ENCODE measurements around the gene COQ2. TPM values are rescaled to one million over a fixed set of nuclear protein-coding genes. Genes with fewer than 3 reads are reported as not detected.
"Not testable (repeated sequence)": the region's sequence is repeated elsewhere in the genome, so short reads cannot be mapped to it uniquely, and the experiment has no call there.

Gene COQ2
- total RNA-seq, 1 donor from 2014 or later: 13.1 TPM

DNA sequence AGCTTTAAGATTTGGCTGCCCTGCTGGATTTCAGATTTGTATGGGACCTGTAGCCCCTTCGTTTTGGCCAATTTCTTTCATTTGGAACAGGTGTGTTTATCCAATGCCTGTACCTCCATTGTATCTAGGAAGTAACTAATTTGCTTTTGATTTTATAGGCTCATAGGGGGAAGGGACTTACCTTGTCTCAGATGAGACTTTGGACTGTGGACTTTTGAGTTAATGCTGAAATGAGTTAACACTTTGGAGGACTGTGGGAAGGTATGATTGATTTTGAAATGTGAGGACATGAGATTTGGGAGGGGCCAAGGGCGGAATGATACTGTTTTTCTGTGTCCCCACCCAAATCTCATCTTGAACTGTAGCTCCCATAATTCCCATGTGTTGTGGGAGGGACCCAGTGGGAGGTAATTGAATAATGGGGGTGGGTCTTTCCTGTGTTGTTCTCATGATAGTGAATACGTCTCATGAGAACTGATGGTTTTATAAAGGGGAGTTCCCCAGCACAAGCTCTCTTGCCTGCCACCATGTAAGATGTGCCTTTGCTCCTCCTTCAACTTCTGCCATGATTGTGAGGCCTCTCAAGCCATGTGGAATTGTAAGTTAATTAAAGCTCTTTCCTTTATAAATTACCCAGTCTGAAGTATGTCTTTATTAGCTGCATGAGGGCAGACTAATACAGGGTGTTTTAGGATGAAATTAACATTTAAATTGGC lies 5.6 kb upstream of the COQ2 start:
- intact Hi-C loops (cut with DNase I); DNase-seq (ENCODE audit: low spot score): not testable (repeated sequence)

DNA sequence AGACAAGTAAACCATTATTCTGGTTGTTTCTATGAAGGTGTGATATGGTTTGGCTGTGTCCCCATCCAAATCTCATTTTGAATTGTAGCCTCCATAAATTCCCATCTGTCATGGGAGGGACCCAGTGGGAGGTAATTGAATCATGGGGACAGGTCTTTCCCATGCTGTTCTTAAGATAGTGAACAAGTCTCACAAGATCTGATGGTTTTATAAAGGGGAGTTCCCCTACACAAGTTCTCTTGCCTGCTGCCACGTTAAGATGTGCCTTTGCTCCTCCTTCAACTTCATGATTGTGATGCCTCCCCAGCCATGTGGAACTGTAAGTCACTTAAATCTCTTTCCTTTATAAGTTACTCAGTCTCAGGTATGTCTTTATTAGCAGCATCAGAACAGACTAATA lies 3.8 kb upstream of the COQ2 start:
- intact Hi-C loops (cut with DNase I): loop anchor here (10.0 kb wide), 2 partner anchors 196 to 394 kb away; partner anchors contain the start of genes ABRAXAS1 and SEC31A
- DNase-seq (ENCODE audit: low spot score): not testable (repeated sequence)

DNA sequence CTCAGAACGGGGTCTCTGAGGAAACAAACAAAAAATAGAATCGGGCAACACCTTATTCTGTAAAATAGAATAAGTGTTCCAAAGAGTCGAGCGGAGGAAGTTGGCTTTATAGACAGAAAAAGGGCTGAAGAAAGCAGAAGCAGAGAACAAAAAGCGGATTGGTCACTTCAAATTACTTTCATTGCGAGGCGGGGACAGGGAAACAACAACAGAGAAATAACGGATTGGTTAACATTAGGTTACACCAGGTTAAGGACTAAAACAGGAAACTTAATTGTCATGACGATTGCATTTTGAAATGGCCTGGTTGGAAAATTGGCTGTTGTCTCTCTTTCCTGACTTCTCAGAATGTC lies 433 bp upstream of the COQ2 start:
- DNase-seq (ENCODE audit: low spot score): no peak
- intact Hi-C loops (cut with DNase I): loop anchor here (10.0 kb wide), 2 partner anchors 200 to 390 kb away; partner anchors contain the start of genes ABRAXAS1 and SEC31A

DNA sequence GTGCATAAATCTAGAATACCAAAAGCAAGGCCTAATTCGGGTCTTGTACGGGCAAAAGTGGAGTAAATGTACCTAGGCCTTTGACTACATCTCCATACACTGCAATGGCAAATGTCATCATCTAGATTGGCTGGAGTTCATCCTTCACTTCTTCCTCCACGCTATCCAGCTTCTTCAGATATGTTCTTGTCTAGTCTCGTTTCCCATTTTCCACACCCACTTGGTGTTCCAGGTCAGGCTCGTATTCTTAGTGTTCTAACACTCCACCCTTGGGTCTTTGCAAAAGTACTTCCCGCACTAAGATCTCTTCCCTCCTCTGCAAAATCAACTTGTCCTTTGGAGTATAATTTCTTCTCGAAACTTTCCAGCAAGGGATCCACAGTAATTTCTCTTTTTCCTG lies 1.4 kb downstream of the COQ2 start:
- intact Hi-C loops (cut with DNase I): loop anchor here (5.0 to 10.0 kb wide), 3 partner anchors 174 to 388 kb away; partner anchors contain the start of genes ABRAXAS1, HELQ, MRPS18C and SEC31A
- DNase-seq (ENCODE audit: low spot score): no peak

DNA sequence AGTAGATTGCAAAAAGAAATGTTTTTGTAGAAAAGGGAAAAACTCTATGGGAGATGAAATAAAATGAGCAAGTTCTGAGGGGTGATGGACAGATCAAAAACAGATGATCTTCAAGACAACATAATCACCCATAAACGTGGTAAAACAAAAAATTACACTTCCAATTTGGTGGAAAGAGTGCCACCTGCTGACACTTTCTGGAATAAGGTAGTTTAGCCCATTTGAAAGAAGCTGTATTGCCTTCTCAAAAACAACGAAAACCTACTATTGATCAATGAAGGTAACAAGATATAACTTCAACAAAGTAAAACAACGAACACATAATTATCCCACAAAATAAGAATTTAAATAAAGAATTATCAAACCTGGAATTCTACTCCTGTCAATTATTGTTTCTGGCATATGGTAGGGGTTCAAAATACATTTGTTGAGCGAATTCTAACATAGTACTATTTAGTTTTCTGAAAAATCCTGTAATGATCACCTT lies 2.5 kb downstream of the COQ2 start:
- DNase-seq (ENCODE audit: low spot score): no peak
- intact Hi-C loops (cut with DNase I): loop anchor here (5.0 to 10.0 kb wide), 3 partner anchors 175 to 387 kb away; partner anchors contain the start of genes ABRAXAS1, HELQ, MRPS18C and SEC31A

DNA sequence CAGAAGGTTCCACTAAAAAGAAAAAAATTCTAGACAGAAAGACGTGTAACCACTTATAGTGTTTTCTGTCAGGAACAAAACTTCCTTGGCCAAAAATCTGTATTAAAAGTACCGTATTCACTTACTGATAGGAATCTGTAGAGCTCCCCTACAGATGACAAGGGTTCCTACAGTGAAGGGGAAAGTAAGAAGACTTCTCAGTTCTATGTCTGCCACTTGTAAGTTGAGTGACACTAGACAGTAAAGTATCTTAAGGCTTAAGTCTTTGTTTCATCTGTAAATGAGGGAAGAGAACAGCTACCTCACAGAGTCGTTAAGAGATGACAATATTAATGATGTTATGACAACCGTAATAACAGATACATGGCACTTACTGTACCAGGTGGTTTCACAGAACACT lies 3.3 kb downstream of the COQ2 start:
- intact Hi-C loops (cut with DNase I): loop anchor here (5.0 to 10.0 kb wide), 3 partner anchors 176 to 387 kb away; partner anchors contain the start of genes ABRAXAS1, HELQ, MRPS18C and SEC31A
- no peak for DNase-seq (ENCODE audit: low spot score)

DNA sequence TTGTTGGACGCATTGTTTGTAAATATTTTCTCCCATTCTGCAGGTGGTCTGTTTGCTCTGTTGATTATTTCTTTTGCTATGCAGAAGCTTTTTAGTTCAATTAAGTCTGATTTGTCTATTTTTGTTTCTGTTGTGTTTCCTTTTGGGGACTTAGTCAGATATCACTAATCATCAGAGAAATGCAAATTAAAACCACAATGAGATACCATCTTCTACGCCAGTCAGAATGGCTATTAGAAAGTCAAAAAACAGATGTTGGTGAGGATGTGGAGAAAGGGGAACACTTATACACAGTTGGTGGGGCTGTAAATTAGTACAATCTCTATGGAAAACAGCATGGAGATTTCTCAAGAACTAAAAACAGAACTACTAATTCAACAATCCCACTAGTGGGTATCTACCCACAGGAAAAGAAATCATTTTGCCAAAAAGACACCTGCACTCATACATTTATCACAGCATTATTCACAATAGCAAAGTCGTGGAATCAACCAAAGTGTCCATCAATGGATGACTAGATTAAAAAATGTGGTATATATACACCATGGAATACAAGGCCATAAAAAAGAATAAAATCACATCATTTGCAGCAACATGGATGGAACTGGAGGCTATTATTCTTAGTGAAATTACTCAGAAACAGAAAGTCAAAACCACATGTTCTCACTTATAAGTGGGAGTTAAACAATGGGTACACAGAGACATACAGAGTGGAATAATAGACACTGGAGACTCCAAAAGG lies 8.1 kb downstream of the COQ2 start:
- DNase-seq (ENCODE audit: low spot score): no peak
- intact Hi-C loops (cut with DNase I): loop anchor here (5.0 kb wide), 1 partner anchor 904 kb away; the partner anchor contains the start of gene HNRNPD

DNA sequence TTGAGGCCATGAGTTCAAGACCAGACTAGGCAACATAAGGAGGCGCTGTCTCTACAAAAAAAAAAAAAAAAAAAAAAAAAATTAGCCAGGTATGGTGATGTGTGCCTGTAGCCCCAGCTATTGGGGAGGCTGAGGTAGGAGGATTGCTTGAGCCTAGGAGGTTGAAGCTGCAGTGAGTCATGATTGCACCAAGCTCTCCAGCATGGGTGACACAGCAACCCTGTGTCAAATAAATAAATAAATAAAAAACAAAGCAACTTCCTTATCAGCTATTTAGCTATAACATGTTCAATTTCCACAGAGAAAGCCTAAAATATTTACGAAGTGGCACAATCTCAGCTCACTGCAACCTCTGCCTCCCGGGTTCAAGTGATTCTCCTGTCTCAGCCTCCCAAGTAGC lies 10.7 kb downstream of the COQ2 start:
- DNase-seq (ENCODE audit: low spot score); intact Hi-C loops (cut with DNase I): not testable (repeated sequence)

DNA sequence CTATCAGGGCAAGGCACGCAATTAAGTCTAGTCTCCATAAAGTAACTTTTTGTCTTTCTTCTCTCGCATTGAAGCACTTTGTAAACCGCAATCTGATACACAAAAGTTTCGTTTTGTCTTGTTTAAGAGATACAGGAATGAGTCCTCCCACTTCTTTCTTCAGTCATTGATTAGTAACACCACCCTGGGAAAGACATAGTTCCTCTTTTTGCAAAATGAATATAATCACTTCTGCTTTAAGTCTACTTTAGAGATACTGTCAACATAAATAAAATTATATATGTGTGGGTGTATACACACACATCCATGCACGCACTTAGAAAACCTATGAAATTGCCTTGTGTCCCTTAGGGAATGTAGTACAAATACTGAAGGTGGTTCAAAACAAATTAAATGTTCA lies 11.7 kb downstream of the COQ2 start:
- intact Hi-C loops (cut with DNase I): no loop called here
- DNase-seq (ENCODE audit: low spot score): no peak

DNA sequence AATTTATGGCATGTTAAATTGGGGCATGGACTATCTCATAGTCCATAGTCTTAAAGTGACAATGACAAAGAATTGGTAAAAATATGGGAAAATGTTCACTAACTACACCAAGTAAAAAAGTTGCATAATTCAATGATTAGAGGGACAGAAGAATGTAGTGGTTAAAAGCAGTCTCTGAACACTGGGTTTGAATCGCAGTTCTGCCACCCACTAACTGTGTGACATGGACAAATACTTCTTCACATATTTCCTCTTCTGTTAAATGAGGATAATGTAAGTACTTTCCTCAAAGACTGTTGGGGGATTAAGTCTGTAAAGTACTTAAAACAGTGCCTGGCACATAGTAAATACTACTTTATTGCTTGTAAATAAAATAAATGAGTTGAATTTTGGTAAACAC lies 15.3 kb downstream of the COQ2 start:
- no peak for DNase-seq (ENCODE audit: low spot score)
- intact Hi-C loops (cut with DNase I): no loop called here

DNA sequence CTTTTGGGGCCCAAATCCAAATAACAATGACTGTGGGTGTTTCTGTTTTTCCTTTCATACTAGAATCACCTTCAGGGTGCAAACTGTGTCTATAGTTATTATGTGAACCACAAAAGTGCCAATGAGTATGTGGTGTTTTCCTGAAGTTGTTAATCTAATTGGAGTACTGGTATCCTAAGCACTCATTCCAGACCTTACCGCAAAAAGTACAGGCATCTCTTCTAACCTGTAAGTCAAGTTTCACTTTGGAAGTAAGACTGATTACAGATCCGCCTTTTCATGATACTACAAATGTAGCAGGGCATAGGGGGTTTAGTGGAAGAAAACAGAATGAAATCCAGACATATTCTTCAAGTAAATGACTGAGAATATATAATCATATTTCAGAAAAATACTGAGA lies 16.1 kb downstream of the COQ2 start:
- intact Hi-C loops (cut with DNase I): no loop called here
- DNase-seq (ENCODE audit: low spot score): no peak

DNA sequence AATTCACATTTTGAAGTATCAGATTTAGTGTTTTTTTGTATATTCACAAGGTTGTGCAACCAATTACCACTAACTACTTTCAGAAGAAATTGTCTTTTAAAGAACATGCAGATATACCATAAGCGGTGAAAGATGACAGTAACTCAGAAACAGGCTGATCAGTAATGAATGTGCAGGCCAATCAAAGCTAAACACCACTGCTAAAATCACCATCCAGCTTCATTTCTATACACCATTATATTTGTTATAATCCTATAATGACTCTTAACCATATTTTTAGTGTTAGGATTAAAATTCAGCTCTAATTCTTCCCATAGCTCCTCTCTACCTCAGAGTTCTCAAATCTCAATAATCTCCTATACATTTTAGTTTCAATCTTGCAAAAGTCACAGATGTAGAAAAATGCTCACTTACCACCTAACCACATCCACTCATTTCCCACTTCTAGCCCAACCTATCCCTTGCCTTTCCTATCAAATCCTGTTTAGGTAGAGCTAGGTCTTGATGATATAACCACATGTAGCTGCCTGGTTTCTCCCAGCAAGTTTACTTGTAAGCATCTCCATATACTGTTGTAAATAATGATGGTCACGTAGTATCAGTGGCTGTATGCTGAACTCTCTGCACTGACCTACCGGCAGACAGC lies 16.6 kb downstream of the COQ2 start:
- no peak for DNase-seq (ENCODE audit: low spot score)
- intact Hi-C loops (cut with DNase I): no loop called here

DNA sequence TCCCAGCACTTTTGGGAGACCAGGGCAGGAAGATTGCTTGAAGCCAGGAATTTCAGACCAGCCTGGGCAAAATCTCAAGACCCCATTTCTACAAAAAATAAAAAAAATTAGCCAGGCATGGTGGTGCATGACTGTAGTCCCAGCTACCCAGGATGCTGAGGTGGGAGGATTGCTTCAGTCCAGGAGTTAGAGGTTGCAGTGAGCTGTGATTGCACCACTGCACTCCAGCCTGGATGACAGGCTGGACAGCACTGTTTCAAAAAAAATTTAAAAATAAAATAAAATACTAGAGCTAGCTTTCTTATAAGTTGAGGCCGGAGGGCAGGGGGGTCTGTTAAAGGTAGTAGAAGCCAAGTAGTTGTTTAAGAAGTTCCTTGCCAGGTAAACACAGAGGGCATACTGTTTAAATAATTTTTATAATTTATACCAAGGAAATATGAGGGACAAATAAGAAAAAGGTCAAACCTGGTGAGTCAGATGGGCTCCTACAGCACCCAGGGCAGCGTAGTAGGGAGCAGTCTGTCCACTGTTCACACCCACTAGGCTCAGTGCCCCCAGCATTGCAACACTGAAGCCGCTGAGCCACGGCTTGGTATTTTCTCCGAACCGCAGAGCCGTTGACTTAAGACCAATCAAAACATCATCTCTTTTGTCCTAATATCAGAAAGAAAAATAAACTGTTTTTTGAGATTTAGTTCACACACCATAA lies 17.3 kb downstream of the COQ2 start:
- no peak for DNase-seq (ENCODE audit: low spot score)
- intact Hi-C loops (cut with DNase I): no loop called here

DNA sequence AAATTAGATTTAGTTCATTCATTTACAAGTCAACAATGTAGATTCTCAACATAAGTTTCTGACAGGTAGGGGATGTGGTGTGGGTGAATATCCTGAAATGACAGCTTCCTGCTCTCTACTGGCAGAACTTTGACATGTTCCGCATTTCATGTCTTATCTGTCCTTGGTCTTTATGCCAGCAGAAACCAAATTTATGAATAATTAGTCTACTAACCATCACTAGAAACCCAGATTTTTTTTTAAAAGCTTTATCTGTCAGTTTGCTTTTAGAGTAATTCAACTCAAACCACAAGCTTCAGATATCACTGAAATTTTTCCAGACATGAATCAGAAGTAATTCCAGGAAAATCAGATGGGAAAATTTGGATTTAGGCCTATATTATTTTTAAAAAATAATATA lies 17.9 kb downstream of the COQ2 start:
- no peak for DNase-seq (ENCODE audit: low spot score)
- intact Hi-C loops (cut with DNase I): no loop called here

DNA sequence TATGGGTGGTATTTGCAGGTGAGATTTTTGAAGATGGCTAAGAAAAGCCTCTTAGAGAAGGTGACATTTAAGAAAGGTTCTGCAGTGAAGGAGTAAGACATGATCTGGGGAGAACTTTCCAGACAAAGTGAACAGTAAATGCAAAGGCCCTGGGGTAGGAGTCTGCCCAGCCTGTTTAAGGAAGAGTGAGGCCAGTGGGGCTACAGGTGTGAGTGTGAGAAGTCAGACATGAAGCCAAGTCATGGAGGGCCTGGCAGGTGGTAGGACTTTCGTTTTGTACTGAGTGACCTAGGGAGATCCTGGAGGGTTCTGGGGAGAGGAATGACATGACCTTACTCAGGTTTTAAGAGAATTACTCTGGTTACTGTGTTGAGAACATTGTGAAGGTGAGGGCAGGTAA lies 21.5 kb downstream of the COQ2 start:
- DNase-seq (ENCODE audit: low spot score): no peak
- intact Hi-C loops (cut with DNase I): loop anchor here (5.0 kb wide), 2 partner anchors 191 to 801 kb away; no protein-coding TSS in a partner anchor

DNA sequence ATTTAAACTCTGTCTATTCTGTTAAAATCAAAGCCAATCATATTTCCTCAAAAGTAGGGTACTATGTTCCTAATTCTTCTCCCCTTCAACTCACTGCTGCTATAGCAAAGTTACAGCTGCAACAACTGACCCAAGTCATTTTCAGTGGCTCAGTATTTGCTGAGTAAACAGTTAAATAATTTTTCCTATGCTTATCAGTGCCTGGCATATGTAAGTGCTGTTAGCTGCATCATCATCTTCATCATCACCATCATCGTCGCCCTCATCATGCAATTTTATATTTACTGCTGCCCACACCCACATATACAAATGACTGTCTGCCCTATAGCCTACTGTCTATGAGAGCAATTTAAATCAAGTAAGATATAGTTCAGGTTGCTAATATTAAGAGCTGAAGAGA lies 21.9 kb downstream of the COQ2 start:
- intact Hi-C loops (cut with DNase I): loop anchor here (5.0 kb wide), 2 partner anchors 190 to 800 kb away; no protein-coding TSS in a partner anchor
- no peak for DNase-seq (ENCODE audit: low spot score)

DNA sequence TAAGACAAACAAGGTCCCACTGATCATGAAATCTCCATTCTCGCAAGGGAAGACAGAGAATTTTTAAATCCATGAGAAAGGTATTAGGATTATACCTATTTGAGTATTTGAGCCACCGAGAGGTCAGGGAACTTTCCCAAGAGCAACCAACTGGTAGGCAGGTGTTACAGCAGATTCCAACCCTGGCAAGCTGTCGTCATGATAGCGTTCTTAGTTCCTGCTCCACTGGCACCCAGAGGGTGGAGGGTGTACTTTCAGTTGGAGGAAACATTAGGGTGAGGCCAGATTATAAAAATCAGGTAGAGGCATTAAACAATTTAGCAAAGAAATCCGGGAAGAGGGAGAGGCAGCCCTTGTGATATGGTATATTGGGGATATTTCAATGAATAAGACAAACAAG lies 23.3 kb downstream of the COQ2 start:
- intact Hi-C loops (cut with DNase I): loop anchor here (5.0 kb wide), 2 partner anchors 189 to 799 kb away; no protein-coding TSS in a partner anchor

DNA sequence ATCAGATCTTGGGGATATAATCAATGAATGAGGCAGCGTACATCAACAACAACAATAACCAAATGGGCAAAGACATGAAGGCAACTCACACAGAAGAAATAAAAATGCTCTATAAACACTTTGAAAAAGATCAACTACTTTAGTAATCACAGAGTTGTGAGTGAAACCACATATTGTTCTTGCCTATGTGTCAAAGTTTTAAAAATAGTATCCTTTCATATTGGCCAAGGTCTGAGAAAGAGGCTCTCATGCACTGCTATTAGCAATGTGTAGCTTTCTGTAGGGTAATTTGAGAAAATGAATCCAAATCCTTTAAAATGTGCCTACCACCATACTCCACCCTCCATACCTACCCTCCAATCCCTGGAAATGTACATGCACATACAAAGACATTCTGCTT lies 25.0 kb downstream of the COQ2 start:
- intact Hi-C loops (cut with DNase I): no loop called here
- no peak for DNase-seq (ENCODE audit: low spot score)

More for the DNA sequence above, 23.3 kb downstream of the COQ2 start:
- DNase-seq (ENCODE audit: low spot score): no peak

DNA sequence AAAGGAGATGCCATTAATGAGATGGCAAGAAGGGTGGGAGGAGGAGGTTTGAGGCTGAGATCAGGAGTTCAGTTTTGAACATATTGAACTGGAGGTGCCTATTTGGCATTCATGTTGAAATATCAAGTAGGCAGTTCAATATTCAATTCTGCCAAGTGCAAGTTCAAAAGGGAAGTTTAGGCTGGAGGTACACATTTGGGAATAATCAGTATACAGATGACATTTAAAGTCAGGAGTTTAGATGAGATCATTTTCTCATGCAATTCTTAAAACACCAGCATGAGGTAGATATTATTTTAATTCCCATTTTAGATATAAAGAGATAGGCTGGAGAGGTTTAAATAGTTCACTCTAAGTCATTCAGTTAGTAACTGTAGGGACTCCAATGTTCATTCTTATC lies 26.1 kb downstream of the COQ2 start:
- intact Hi-C loops (cut with DNase I): no loop called here
- DNase-seq (ENCODE audit: low spot score): no peak

All from cardiac septum (tissue), 1 donor.